HepG2 (cell line): ENCODE results near the gene TPRA1. TPM values are rescaled to one million over a fixed set of nuclear protein-coding genes. Genes with fewer than 3 reads are reported as not detected.

Source experiments
- ARID3A ChIP-seq: IDR thresholded peaks from 2 replicates; pipeline ENCODE4 v1.6.1; 2012; ENCODE audit warnings: low read depth, low read length, improper control_type of control experiment
- ELF4 ChIP-seq: sonication (generic); formaldehyde crosslinking; IDR thresholded peaks from 2 replicates; pipeline ENCODE4 v1.5.0; 2020; ENCODE audit warnings: missing genetic modification reagents, mild to moderate bottlenecking, moderate library complexity, borderline replicate concordance
- GATAD1 ChIP-seq: IDR thresholded peaks from 2 replicates; pipeline ENCODE4 v1.6.1; 2016; ENCODE audit warnings: missing genetic modification reagents, missing compliant biosample characterization
- KLF9 ChIP-seq: IDR thresholded peaks from 2 replicates; pipeline ENCODE4 v1.6.1; 2016; ENCODE audit warnings: low read depth
- MAFK ChIP-seq, 2 experiments: IDR thresholded peaks in 1 of 2; conservative IDR thresholded peaks in 1 of 2; 2 replicates each; pipeline ENCODE4 v1.6.1; 2011; ENCODE audit warnings: improper control_type of control experiment in 2 of 2, low read length in 2 of 2
- RBM39 ChIP-seq: fragments of 200-400 bp; formaldehyde crosslinking; IDR thresholded peaks from one replicate; pipeline ENCODE4 v1.6.1; 2018; ENCODE audit warnings: antibody characterized with exemption, mild to moderate bottlenecking, low read depth, low read length; ENCODE audit not compliant: poor library complexity, severe bottlenecking
- TFDP1 ChIP-seq: IDR thresholded peaks from 2 replicates; pipeline ENCODE4 v1.6.1; 2016; ENCODE audit warnings: missing compliant biosample characterization, missing genetic modification reagents, borderline replicate concordance
- ZNF101 ChIP-seq: sonication (generic); formaldehyde crosslinking; IDR thresholded peaks from 2 replicates; pipeline ENCODE4 v1.4.0; 2020; ENCODE audit warnings: mild to moderate bottlenecking, low read depth, missing genetic modification reagents, borderline replicate concordance
- ZNF362 ChIP-seq: sonication (generic); formaldehyde crosslinking; IDR thresholded peaks from 2 replicates; pipeline ENCODE4 v1.4.0; 2020; ENCODE audit warnings: missing genetic modification reagents, mild to moderate bottlenecking, borderline replicate concordance
- ZNF546 ChIP-seq: sonication (generic); formaldehyde crosslinking; conservative IDR thresholded peaks from 2 replicates; pipeline ENCODE4 v1.8.1; 2023; ENCODE audit warnings: mild to moderate bottlenecking, missing genetic modification reagents
- ZNF577 ChIP-seq: sonication (generic); formaldehyde crosslinking; IDR thresholded peaks from 2 replicates; pipeline ENCODE4 v1.4.0; 2020; ENCODE audit warnings: mild to moderate bottlenecking, low read depth, missing genetic modification reagents, borderline replicate concordance
- ZNF775 ChIP-seq: sonication (generic); formaldehyde crosslinking; IDR thresholded peaks from 2 replicates; pipeline ENCODE4 v1.4.0; 2020; ENCODE audit warnings: missing genetic modification reagents, mild to moderate bottlenecking, moderate library complexity, borderline replicate concordance
- polyA plus RNA-seq, 8 experiments: library from polyadenylated mRNA; depleted of rRNA in 3 of 8; stranded (reverse) in 7 of 8; unstranded in 1 of 8; fragments of >200 nt; fragmentation: Illumina TruSeq in 4 of 8; extraction: Trizol in 4 of 8; gene quantifications; 2 replicates each; pipeline versions ENCODE4 v1.2.1 to v1.2.3, GENCODE V29; 2011 to 2016; ENCODE audit warnings: low read depth in 4 of 8, missing spikeins in 1 of 8, mixed read lengths in 1 of 8; ENCODE audit not compliant: insufficient read depth in 1 of 8
- total RNA-seq, 5 experiments: library from RNA; depleted of rRNA; stranded (reverse); fragments of >200 nt; fragmentation: Illumina TruSeq; extraction: Trizol; gene quantifications; 2 replicates each; pipeline ENCODE4 v1.2.3, GENCODE V29; 2016; ENCODE audit warnings: low read depth in 1 of 5
- TF ChIP-seq, protein P1 (sequence below), 2 experiments: sonication (generic) in 1 of 2; formaldehyde crosslinking in 1 of 2; IDR thresholded peaks; 2 replicates each; pipeline versions ENCODE4 v1.6.1 to v1.9.0; 2014 to 2022; ENCODE audit warnings: antibody characterized with exemption in 1 of 2, borderline replicate concordance in 1 of 2, inconsistent platforms in 1 of 2, low read depth in 1 of 2, missing genetic modification reagents in 1 of 2

TPRA1 gene
- total and polyA plus RNA-seq, 2 of the 13 experiments (the other 11 are each of a cell fraction or from before 2014, with no cell fraction given): 25.4 to 25.8 TPM

DNA sequence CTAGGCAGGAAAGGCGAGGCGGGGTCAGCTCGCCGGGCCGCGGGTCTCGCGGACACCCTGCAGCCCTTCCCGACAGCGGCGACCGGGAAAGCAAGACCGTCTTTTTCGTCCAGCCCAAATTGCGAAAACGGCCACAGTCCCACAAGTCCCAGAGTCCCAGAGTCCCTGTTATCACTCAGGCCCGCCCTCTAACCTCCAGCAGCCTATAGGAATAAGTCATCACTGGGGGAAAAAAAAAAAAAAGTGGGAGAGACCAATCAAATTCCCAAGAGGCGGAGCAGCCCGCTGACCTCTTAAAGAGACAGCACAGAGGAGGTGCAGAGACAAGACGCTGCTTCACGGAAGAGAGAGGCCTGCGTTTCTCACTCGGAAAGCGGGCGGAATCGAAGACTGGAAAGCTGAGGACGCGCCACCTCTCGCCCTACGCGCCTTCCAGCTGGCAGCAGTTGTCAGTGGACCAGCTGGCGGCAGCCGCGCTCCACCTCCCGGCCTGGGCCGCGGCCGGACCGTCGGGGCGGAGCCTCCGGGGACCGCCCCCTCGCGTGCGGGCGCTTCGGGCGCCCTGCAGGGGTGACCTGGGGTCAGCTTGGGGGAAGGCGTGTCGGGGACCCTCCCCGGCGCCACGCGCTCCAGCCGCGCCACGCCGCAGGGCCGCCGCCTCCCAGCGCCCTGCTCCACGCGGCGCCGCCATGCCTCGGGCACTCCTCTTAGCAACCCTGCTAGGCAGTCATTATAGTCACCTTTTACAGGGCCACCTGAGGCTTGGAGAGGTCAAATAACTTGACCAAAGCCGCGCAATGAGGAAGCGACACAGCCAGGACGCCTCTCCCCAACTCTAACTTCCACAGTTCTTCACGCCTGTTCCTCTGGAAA is at the start of gene TPRA1 (continued):
- TF ChIP-seq TFDP1 (CRISPR knock-in tag): no peak; the same call in 1 of the 2 replicates
- TF ChIP-seq ZNF101 (CRISPR knock-in tag): no peak; the same call in 1 of the 2 replicates
- no peak for TF ChIP-seq ARID3A
- TF ChIP-seq GATAD1: peak; percentile 60
- peak; percentile 100 for TF ChIP-seq ZNF362 (CRISPR knock-in tag)
- TF ChIP-seq MAFK (conservative IDR thresholded peaks at IDR 0.05 in 1 of 2, IDR thresholded peaks at IDR 0.05 in 1 of 2; ENCODE audit: low read length in 2 of 2): no peak
- TF ChIP-seq, protein P1, sequence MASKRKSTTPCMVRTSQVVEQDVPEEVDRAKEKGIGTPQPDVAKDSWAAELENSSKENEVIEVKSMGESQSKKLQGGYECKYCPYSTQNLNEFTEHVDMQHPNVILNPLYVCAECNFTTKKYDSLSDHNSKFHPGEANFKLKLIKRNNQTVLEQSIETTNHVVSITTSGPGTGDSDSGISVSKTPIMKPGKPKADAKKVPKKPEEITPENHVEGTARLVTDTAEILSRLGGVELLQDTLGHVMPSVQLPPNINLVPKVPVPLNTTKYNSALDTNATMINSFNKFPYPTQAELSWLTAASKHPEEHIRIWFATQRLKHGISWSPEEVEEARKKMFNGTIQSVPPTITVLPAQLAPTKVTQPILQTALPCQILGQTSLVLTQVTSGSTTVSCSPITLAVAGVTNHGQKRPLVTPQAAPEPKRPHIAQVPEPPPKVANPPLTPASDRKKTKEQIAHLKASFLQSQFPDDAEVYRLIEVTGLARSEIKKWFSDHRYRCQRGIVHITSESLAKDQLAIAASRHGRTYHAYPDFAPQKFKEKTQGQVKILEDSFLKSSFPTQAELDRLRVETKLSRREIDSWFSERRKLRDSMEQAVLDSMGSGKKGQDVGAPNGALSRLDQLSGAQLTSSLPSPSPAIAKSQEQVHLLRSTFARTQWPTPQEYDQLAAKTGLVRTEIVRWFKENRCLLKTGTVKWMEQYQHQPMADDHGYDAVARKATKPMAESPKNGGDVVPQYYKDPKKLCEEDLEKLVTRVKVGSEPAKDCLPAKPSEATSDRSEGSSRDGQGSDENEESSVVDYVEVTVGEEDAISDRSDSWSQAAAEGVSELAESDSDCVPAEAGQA (IDR thresholded peaks at IDR 0.05; ENCODE audit: low read depth): no peak
- TF ChIP-seq, protein P1 (CRISPR knock-in tag; IDR thresholded peaks at IDR 0.05; ENCODE audit: borderline replicate concordance): no peak
- TF ChIP-seq ZNF546: no peak
- TF ChIP-seq ZNF775 (CRISPR knock-in tag): no peak
- TF ChIP-seq RBM39: peak; percentile 22
- 0 out of 2 replicates have a peak, but pooled peaks have one; percentile 43 for TF ChIP-seq ELF4
- TF ChIP-seq ZNF577 (CRISPR knock-in tag): no peak
- no peak for TF ChIP-seq KLF9 (CRISPR knock-in tag)
